GM08714 (cell line): ENCODE results near the gene MBOAT2.

Experiments
- H3K4me3 ChIP-seq: fragments of 200-500 bp; sonication (Bioruptor generic); 2 replicates; pipeline ENCODE4 v1.5.1; 2014; ENCODE audit warnings: mild to moderate bottlenecking, low read length, inconsistent platforms
- ZNF274 ChIP-seq: IDR thresholded peaks from 2 replicates; pipeline ENCODE4 v1.6.1; 2012; ENCODE audit warnings: mild to moderate bottlenecking, low read depth, low read length

MBOAT2 gene

DNA sequence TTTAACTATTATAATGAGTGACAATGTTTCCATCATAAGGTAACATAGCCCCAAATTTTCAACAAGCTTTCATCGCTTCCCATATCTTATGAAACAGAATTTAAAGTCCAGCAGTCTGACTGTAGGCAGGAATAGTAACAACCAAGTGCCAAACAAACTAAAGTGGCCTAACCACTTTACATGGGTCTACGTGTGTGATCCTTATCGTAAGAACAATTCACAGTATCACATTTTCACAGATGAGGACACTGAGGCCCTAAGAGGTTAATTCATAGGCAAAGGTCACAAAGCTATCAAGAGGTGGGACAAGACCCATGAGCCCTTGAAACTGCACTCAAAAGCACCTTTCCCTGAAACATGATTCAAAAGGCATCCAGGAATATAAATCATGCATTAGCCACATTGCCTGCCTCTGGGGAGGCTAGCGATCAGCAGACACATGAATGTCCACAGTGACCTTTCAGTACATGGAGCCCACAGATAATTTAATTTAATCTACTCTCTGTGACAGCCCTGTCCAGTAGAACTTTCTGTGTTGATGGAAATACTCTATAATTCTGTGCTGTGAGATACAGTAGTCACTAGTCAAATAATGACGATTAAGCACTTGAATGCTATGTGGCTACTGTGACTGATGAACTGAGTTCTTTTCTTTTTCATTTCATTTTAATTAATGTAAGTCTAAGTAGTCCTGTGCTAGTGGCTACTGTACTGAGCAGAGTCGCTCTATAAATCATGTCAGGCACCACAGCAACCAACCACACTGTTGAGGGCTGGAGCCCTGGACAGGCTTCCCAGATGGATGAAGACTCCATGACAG is 196.4 kb downstream of the MBOAT2 start:
- TF ChIP-seq ZNF274 = no peak
- H3K4me3 ChIP-seq = no peak overlapping the region

DNA sequence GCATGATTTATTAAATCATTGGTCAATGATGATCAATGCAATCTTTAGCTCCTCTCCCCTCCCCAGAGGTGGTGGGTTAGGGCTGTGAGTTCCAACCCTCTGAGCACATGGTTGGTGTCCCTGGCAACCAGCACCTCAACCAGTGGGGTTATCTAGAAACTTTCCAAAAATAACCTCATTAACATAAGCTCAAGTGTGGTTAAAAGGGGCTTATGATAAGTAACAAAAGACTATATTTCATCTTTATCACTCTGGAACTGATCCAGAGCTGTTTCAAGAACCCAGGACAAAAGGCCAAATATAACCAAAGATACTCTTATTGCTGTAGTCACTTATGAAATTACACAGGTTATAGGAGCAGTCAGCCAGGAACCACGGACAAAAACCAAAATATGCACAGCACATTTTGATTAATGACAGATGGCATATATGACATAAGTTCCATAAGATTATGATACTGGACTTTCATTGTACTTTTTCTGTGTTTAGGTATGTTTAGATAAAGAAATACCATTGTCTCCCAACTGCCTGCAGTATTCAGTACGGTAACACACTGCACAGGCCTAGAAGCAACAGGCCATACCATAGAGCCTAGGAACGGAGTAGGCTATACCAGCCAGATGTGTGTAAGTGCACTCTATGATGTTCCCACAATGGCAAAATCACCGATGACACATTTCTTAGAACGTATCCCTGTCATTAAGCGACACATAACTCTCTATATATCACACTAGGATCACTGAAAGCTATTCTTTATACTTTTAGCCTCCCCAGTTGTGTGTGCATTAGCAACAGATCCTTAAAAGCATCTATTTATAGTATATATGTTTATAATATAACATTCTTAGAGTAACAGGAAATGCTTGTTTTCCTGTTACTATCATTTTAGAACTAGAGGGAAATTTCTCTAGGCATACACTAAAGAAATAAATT is 197.9 kb downstream of the MBOAT2 start:
- H3K4me3 ChIP-seq = no peak overlapping the region
- no peak for TF ChIP-seq ZNF274

DNA sequence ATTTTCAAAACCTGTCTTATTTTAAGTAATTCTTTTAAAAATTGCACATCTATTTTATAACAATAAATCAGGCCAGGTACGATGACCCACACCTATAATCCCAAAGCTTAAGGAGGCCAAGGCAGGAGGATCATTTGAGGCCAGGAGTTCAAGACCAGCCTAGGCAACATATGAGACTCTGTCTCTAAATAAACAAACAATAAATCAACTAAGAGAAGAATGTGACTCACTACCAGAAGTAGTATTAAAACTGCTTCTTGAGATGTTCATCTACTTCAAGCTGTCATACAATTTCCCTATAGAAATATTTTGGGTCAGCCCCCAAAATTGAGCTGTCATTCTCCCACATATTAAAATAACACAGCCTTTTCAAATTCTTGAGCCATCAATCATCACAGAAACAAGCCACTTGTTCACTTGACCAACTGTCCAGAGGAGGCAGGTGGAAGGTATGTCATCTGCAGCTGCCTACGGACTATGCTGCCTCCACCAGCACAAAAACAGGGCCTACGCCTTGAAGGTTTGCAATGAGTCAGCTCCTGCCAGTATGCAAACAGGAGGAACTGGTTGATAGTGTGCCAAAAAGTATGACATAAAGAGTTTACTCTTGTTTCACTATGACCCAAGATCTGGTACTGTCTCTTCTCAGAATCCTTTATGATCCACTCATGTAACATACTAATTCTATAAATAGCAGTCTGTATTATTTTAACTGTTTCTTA is 199.7 kb downstream of the MBOAT2 start:
- H3K4me3 ChIP-seq = no peak overlapping the region
- TF ChIP-seq ZNF274 = no peak

GRCh38 chr2:8802741-8803140 is 200.7 kb downstream of the MBOAT2 start:
- TF ChIP-seq ZNF274 = no peak
- no peak overlapping the region for H3K4me3 ChIP-seq
